GM12891 (cell line): Measurements from ENCODE around the gene PRSS21.

ENCODE experiments used
- POLR2A ChIP-seq: IDR thresholded peaks from 2 replicates; pipeline ENCODE4 v1.6.1; 2011; ENCODE audit warnings: low read depth, low read length, control low read depth
- POLR2AphosphoS5 ChIP-seq: IDR thresholded peaks from 2 replicates; pipeline ENCODE4 v1.6.1; 2011; ENCODE audit warnings: low read depth, low read length, control low read depth
- TAF1 ChIP-seq: IDR thresholded peaks from 2 replicates; pipeline ENCODE4 v1.6.1; 2011; ENCODE audit warnings: low read depth, low read length, control low read depth

- TF ChIP-seq POLR2AphosphoS5 (no peak), POLR2A (no peak), TAF1 (no peak)
Observed at GRCh38 chr16:2820836-2821486, 3.9 kb downstream of the PRSS21 start.
